ENCODE measurements around the gene LRRC31.

The LRRC31 gene
- 0 reads per million in 2 donors for total RNA-seq

GRCh38 chr3:169869484-169870220 is at the start of gene LRRC31:
Gene LRRC31, minus strand, starts transcription at chr3:169869935. Its CDS starts 128 bp downstream, at chr3:169869807.
- DNase-seq, result no peak

GRCh38 chr3:169914321-169914720 is 44.6 kb upstream of the LRRC31 start:
- no peak for DNase-seq

GRCh38 chr3:169913323-169913722 is 43.6 kb upstream of the LRRC31 start:
- no peak for DNase-seq

GRCh38 chr3:169911272-169911671 is 41.5 kb upstream of the LRRC31 start, which contains the start of gene SAMD7:
Gene SAMD7, plus strand, starts transcription at chr3:169911572. Its CDS starts 7,927 bp downstream, at chr3:169919499.
- no peak for DNase-seq

GRCh38 chr3:169907944-169908343 is 38.2 kb upstream of the LRRC31 start:
- DNase-seq, result no peak

GRCh38 chr3:169907476-169907875 is 37.7 kb upstream of the LRRC31 start:
- no peak for DNase-seq

GRCh38 chr3:169905404-169905803 is 35.7 kb upstream of the LRRC31 start:
- DNase-seq, result no peak

GRCh38 chr3:169901453-169901852 is 31.7 kb upstream of the LRRC31 start:
- no peak for DNase-seq

GRCh38 chr3:169897284-169897683 is 27.5 kb upstream of the LRRC31 start:
- DNase-seq, result no peak

- no peak for DNase-seq
Observed at GRCh38 chr3:169895072-169895471, 25.3 kb upstream of the LRRC31 start.

GRCh38 chr3:169894110-169894509 is 24.4 kb upstream of the LRRC31 start:
- DNase-seq, result no peak

GRCh38 chr3:169891886-169892285 is 22.2 kb upstream of the LRRC31 start:
- no peak for DNase-seq

- DNase-seq, result no peak
Observed at GRCh38 chr3:169886671-169887070, 16.9 kb upstream of the LRRC31 start.

GRCh38 chr3:169880576-169881250 is 11.0 kb upstream of the LRRC31 start:
- no peak for DNase-seq

- DNase-seq, result no peak
Observed at GRCh38 chr3:169879845-169880575, 10.3 kb upstream of the LRRC31 start.

GRCh38 chr3:169879013-169879557 is 9.3 kb upstream of the LRRC31 start:
- no peak for DNase-seq

GRCh38 chr3:169871129-169871886 is 1.6 kb upstream of the LRRC31 start:
- DNase-seq, result no peak

GRCh38 chr3:169868369-169868768 is 1.4 kb downstream of the LRRC31 start:
- DNase-seq, result no peak

GRCh38 chr3:169867584-169868210 is 2.0 kb downstream of the LRRC31 start:
- no peak for DNase-seq

GRCh38 chr3:169865176-169865767 is 4.5 kb downstream of the LRRC31 start:
- no peak for DNase-seq

GRCh38 chr3:169864270-169864669 is 5.5 kb downstream of the LRRC31 start:
- DNase-seq, result no peak

Data from activated gamma-delta T cell (primary cell).